HEK293 (cell line): ENCODE measurements around the gene F2R.

ENCODE experiments used
- CTCF ChIA-PET: fragments of 350-600 bp; formaldehyde crosslinking; extraction: SDS; loops from one replicate; lab custom pipeline; 2021; ENCODE audit warnings: antibody characterized with exemption; lab: Yijun Ruan, JAX
- POLR2A ChIA-PET: fragments of 300-600 bp; formaldehyde crosslinking; extraction: SDS; loops from one replicate; lab custom pipeline; 2020; ENCODE audit warnings: antibody characterized with exemption, inconsistent platforms; lab: Yijun Ruan, JAX
- H3K27ac ChIP-seq: fragments of 200-500 bp; sonication (Bioruptor generic); 2 replicates; pipeline ENCODE4 v1.5.1; 2014; ENCODE audit warnings: low read depth, low read length, control low read depth, inconsistent platforms; ENCODE audit errors: extremely low read depth
- H3K36me3 ChIP-seq, 2 experiments: fragments of 200-500 bp in 1 of 2; sonication (Bioruptor generic) in 1 of 2; 1 replicate in 1 of 2; 2 replicates in 1 of 2; pipeline ENCODE4 v1.5.1; 2014 to 2017; ENCODE audit warnings: inconsistent platforms in 2 of 2, low read length in 2 of 2; ENCODE audit not compliant: control insufficient read depth in 2 of 2, insufficient read depth in 1 of 2
- H3K4me1 ChIP-seq: fragments of 200-500 bp; sonication (Bioruptor generic); 2 replicates; pipeline ENCODE4 v1.5.1; 2014; ENCODE audit warnings: mild to moderate bottlenecking, low read length, inconsistent platforms; ENCODE audit not compliant: control insufficient read depth, insufficient read depth
- H3K4me3 ChIP-seq: 2 replicates; pipeline ENCODE4 v1.5.1; 2011; ENCODE audit warnings: low read depth, mild to moderate bottlenecking, control low read depth, low read length, moderate library complexity
- H3K9me3 ChIP-seq: fragments of 200-500 bp; sonication (Bioruptor generic); 2 replicates; pipeline ENCODE4 v1.5.1; 2014; ENCODE audit warnings: low read depth, low read length, inconsistent platforms; ENCODE audit not compliant: control insufficient read depth, insufficient read depth
- KLF16 ChIP-seq: fragments of 450-650 bp; formaldehyde crosslinking; IDR thresholded peaks from 2 replicates; pipeline ENCODE4 v1.5.1; 2017; ENCODE audit warnings: missing biosample characterization, missing genetic modification characterization
- KLF7 ChIP-seq: fragments of 450-650 bp; formaldehyde crosslinking; IDR thresholded peaks from 2 replicates; pipeline ENCODE4 v1.5.1; 2016; ENCODE audit warnings: missing biosample characterization, missing genetic modification characterization, borderline replicate concordance
- RBAK ChIP-seq: fragments of 450-650 bp; formaldehyde crosslinking; IDR thresholded peaks from 2 replicates; pipeline ENCODE4 v1.5.1; 2016; ENCODE audit warnings: missing biosample characterization, missing genetic modification characterization
- SP2 ChIP-seq: fragments of 450-650 bp; formaldehyde crosslinking; IDR thresholded peaks from 2 replicates; pipeline ENCODE4 v1.5.1; 2016; ENCODE audit warnings: missing biosample characterization, missing genetic modification characterization
- ZNF112 ChIP-seq: fragments of 450-650 bp; formaldehyde crosslinking; IDR thresholded peaks from 2 replicates; pipeline ENCODE4 v1.5.0; 2017; ENCODE audit warnings: missing biosample characterization, missing genetic modification characterization
- ZNF138 ChIP-seq: fragments of 450-650 bp; formaldehyde crosslinking; IDR thresholded peaks from 2 replicates; pipeline ENCODE4 v1.5.1; 2016; ENCODE audit warnings: missing biosample characterization, missing genetic modification characterization, borderline replicate concordance
- ZNF146 ChIP-seq: fragments of 450-650 bp; formaldehyde crosslinking; IDR thresholded peaks from 2 replicates; pipeline ENCODE4 v1.5.1; 2016; ENCODE audit warnings: missing biosample characterization, missing genetic modification characterization
- ZNF169 ChIP-seq: fragments of 450-650 bp; formaldehyde crosslinking; IDR thresholded peaks from 2 replicates; pipeline ENCODE4 v1.5.1; 2016; ENCODE audit warnings: missing biosample characterization, missing genetic modification characterization
- ZNF174 ChIP-seq: fragments of 450-650 bp; formaldehyde crosslinking; IDR thresholded peaks from 2 replicates; pipeline ENCODE4 v1.5.0; 2017; ENCODE audit warnings: missing biosample characterization, mild to moderate bottlenecking, missing genetic modification characterization
- ZNF214 ChIP-seq: fragments of 450-650 bp; formaldehyde crosslinking; IDR thresholded peaks from 2 replicates; pipeline ENCODE4 v1.5.1; 2017; ENCODE audit warnings: missing biosample characterization, mild to moderate bottlenecking, missing genetic modification characterization, borderline replicate concordance
- ZNF274 ChIP-seq, 2 experiments: fragments of 200-500 bp in 1 of 2; fragments of 450-650 bp in 1 of 2; sonication (Bioruptor generic) in 1 of 2; formaldehyde crosslinking in 1 of 2; IDR thresholded peaks; 2 replicates each; pipeline versions ENCODE4 v1.5.1 to v1.6.1; 2014 to 2016; ENCODE audit warnings: borderline replicate concordance in 1 of 2, inconsistent platforms in 1 of 2, low read length in 1 of 2, missing biosample characterization in 1 of 2, missing genetic modification characterization in 1 of 2
- ZNF416 ChIP-seq: fragments of 450-650 bp; formaldehyde crosslinking; IDR thresholded peaks from 2 replicates; pipeline ENCODE4 v1.5.1; 2016; ENCODE audit warnings: missing biosample characterization, missing genetic modification characterization
- ZNF473 ChIP-seq: fragments of 450-650 bp; formaldehyde crosslinking; IDR thresholded peaks from 2 replicates; pipeline ENCODE4 v1.5.1; 2017; ENCODE audit warnings: missing biosample characterization, missing genetic modification characterization
- ZNF623 ChIP-seq: fragments of 450-650 bp; formaldehyde crosslinking; IDR thresholded peaks from 2 replicates; pipeline ENCODE4 v1.5.1; 2016; ENCODE audit warnings: missing biosample characterization, missing genetic modification characterization
- ZNF658 ChIP-seq: fragments of 450-650 bp; formaldehyde crosslinking; IDR thresholded peaks from 2 replicates; pipeline ENCODE4; 2016; ENCODE audit warnings: missing biosample characterization, missing genetic modification characterization
- ZNF670 ChIP-seq: fragments of 450-650 bp; formaldehyde crosslinking; IDR thresholded peaks from 2 replicates; pipeline ENCODE4 v1.5.1; 2016; ENCODE audit warnings: missing biosample characterization, missing genetic modification characterization, low read depth
- ZNF707 ChIP-seq: fragments of 450-650 bp; formaldehyde crosslinking; IDR thresholded peaks from 2 replicates; pipeline ENCODE4 v1.5.1; 2016; ENCODE audit warnings: missing biosample characterization, missing genetic modification characterization
- ZNF768 ChIP-seq: fragments of 450-650 bp; formaldehyde crosslinking; IDR thresholded peaks from 2 replicates; pipeline ENCODE4 v1.5.1; 2018; ENCODE audit warnings: missing biosample characterization, mild to moderate bottlenecking, missing genetic modification characterization
- ZNF785 ChIP-seq: fragments of 450-650 bp; formaldehyde crosslinking; IDR thresholded peaks from 2 replicates; pipeline ENCODE4 v1.5.1; 2016; ENCODE audit warnings: missing biosample characterization, missing genetic modification characterization
- ZSCAN30 ChIP-seq: fragments of 450-650 bp; IDR thresholded peaks from 2 replicates; pipeline ENCODE4 v1.5.1; 2018; ENCODE audit warnings: missing biosample characterization, mild to moderate bottlenecking, missing genetic modification characterization, moderate library complexity
- TF ChIP-seq, protein P1 (sequence below): fragments of 450-650 bp; formaldehyde crosslinking; IDR thresholded peaks from 2 replicates; pipeline ENCODE4 v1.5.1; 2016; ENCODE audit warnings: missing biosample characterization, missing genetic modification characterization, low read depth
- TF ChIP-seq, protein P2 (sequence below): fragments of 450-650 bp; formaldehyde crosslinking; IDR thresholded peaks from 2 replicates; pipeline ENCODE4 v1.5.1; 2016; ENCODE audit warnings: missing biosample characterization, missing genetic modification characterization
- TF ChIP-seq, protein P3 (sequence below): sonication (generic); formaldehyde crosslinking; IDR thresholded peaks from 2 replicates; pipeline ENCODE4 v1.8.1; 2022; ENCODE audit warnings: mild to moderate bottlenecking, moderate library complexity, missing genetic modification reagents
- TF ChIP-seq, protein P4 (sequence below): fragments of 450-650 bp; IDR thresholded peaks from 2 replicates; pipeline ENCODE4 v1.5.1; 2018; ENCODE audit warnings: missing biosample characterization, missing genetic modification characterization
- TF ChIP-seq, protein P5 (sequence below): fragments of 450-650 bp; formaldehyde crosslinking; IDR thresholded peaks from 2 replicates; pipeline ENCODE4 v1.5.1; 2016; ENCODE audit warnings: missing biosample characterization, missing genetic modification characterization

The F2R gene

DNA sequence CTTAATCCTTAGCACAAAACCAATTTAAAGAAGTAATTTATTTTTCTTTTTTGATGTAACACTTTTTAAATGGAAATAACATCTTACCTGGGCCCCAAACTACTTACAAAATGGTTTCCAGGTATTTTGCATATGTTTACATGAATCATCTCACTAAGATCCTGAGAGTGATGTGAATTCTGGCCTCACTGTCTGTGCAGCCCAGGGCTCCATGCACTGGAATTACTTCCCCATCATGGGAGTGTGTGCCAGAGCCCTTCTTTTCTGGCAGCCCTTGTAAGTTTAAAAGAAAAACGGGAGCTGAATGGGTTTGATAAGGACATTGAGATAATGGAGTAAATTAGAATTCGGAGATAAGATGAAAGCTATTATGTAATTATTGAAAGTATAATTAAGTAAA lies 12.2 kb upstream of the F2R start:
- Histone ChIP-seq H3K4me1 (no peaks in the 10 kb centered on the region), H3K36me3 (no peaks in the 10 kb centered on the region)

DNA sequence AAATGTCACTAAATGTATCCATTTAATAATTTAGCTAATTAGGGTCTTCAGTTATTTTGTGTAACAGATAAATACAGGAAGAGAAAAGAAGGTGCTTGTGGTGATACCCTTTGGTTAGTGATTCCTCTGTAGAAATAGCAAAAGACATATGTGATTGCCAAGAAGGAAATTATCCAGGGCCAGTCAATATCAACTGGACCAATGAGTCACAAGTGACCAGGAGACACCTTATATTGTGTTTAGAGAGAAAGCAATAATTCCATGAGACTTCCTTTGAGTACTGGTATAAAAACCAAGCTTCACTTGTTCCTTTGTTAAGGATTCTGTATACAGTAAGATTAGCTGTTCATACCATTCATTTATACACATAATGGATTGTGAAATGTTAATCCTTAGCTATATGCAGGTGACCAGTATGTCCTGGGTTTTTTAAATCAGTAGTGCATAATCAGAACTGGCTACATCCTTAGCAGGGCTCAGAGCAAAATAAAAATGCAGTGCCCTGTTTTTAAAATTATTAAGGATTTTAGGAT lies 11.7 kb upstream of the F2R start:
- no peak for TF ChIP-seq ZNF473 (tag by site-specific recombination)
- no peak for TF ChIP-seq ZNF768
- TF ChIP-seq, protein P1, sequence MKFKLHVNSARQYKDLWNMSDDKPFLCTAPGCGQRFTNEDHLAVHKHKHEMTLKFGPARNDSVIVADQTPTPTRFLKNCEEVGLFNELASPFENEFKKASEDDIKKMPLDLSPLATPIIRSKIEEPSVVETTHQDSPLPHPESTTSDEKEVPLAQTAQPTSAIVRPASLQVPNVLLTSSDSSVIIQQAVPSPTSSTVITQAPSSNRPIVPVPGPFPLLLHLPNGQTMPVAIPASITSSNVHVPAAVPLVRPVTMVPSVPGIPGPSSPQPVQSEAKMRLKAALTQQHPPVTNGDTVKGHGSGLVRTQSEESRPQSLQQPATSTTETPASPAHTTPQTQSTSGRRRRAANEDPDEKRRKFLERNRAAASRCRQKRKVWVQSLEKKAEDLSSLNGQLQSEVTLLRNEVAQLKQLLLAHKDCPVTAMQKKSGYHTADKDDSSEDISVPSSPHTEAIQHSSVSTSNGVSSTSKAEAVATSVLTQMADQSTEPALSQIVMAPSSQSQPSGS, result no peak
- TF ChIP-seq ZNF169 (tag by site-specific recombination), result no peak
- TF ChIP-seq, protein P2, sequence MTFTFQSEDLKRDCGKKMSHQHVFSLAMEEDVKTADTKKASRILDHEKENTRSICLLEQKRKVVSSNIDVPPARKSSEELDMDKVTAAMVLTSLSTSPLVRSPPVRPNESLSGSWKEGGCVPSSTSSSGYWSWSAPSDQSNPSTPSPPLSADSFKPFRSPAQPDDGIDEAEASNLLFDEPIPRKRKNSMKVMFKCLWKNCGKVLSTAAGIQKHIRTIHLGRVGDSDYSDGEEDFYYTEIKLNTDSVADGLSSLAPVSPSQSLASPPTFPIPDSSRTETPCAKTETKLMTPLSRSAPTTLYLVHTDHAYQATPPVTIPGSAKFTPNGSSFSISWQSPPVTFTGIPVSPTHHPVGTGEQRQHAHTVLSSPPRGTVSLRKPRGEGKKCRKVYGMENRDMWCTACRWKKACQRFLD (tag by site-specific recombination), result no peak
- no peak for TF ChIP-seq ZNF707
- TF ChIP-seq ZNF623 (tag by site-specific recombination), result no peak
- TF ChIP-seq ZNF416 (tag by site-specific recombination), result no peak
- TF ChIP-seq ZNF785, result no peak
- POLR2A ChIA-PET, result interaction anchor here (1.3 kb wide), 1 partner anchor 326 kb away, joined by 3 read pairs; the partner anchor contains the start of gene AGGF1
- no peaks in the 10 kb centered on the region for H3K9me3 ChIP-seq
- 0 out of 2 replicates have a peak, but pooled peaks cover under 1% of the 10 kb centered on the region for H3K4me1 ChIP-seq
- no peak overlapping the region for H3K4me3 ChIP-seq
- CTCF ChIA-PET, result interaction anchor here (0.6 to 1.9 kb wide), 4 partner anchors 8 to 1968 kb away, joined by 3 to 11 read pairs (median 4); no protein-coding TSS in a partner anchor
- H3K27ac ChIP-seq, result no peak overlapping the region
- no peaks in the 10 kb centered on the region for H3K36me3 ChIP-seq

More for the DNA sequence above, 12.2 kb upstream of the F2R start:
- no peak overlapping the region for H3K4me3 ChIP-seq
- H3K27ac ChIP-seq, result no peak overlapping the region
- TF ChIP-seq KLF7 (tag by site-specific recombination) (no peak), ZNF138 (tag by site-specific recombination) (no peak), ZNF670 (tag by site-specific recombination) (no peak), ZNF174 (tag by site-specific recombination) (no peak), ZNF146 (no peak), ZNF214 (tag by site-specific recombination) (no peak), ZNF658 (tag by site-specific recombination) (no peak), ZNF274 (IDR thresholded peaks at IDR 0.05; ENCODE audit: low read length) (no peak), ZNF274 (tag by site-specific recombination; IDR thresholded peaks at IDR 0.05; ENCODE audit: borderline replicate concordance) (no peak), ZSCAN30 (tag by site-specific recombination) (no peak), ZNF112 (tag by site-specific recombination) (no peak), KLF16 (tag by site-specific recombination) (no peak), SP2 (tag by site-specific recombination) (no peak), RBAK (no peak)
- TF ChIP-seq, protein P3, sequence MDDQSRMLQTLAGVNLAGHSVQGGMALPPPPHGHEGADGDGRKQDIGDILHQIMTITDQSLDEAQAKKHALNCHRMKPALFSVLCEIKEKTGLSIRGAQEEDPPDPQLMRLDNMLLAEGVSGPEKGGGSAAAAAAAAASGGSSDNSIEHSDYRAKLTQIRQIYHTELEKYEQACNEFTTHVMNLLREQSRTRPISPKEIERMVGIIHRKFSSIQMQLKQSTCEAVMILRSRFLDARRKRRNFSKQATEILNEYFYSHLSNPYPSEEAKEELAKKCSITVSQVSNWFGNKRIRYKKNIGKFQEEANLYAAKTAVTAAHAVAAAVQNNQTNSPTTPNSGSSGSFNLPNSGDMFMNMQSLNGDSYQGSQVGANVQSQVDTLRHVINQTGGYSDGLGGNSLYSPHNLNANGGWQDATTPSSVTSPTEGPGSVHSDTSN (CRISPR knock-in tag), result no peak
- TF ChIP-seq, protein P4, sequence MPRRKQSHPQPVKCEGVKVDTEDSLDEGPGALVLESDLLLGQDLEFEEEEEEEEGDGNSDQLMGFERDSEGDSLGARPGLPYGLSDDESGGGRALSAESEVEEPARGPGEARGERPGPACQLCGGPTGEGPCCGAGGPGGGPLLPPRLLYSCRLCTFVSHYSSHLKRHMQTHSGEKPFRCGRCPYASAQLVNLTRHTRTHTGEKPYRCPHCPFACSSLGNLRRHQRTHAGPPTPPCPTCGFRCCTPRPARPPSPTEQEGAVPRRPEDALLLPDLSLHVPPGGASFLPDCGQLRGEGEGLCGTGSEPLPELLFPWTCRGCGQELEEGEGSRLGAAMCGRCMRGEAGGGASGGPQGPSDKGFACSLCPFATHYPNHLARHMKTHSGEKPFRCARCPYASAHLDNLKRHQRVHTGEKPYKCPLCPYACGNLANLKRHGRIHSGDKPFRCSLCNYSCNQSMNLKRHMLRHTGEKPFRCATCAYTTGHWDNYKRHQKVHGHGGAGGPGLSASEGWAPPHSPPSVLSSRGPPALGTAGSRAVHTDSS (tag by site-specific recombination), result no peak
- TF ChIP-seq, protein P5, sequence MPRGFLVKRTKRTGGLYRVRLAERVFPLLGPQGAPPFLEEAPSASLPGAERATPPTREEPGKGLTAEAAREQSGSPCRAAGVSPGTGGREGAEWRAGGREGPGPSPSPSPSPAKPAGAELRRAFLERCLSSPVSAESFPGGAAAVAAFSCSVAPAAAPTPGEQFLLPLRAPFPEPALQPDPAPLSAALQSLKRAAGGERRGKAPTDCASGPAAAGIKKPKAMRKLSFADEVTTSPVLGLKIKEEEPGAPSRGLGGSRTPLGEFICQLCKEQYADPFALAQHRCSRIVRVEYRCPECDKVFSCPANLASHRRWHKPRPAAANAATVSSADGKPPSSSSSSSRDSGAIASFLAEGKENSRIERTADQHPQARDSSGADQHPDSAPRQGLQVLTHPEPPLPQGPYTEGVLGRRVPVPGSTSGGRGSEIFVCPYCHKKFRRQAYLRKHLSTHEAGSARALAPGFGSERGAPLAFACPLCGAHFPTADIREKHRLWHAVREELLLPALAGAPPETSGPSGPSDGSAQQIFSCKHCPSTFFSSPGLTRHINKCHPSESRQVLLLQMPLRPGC (tag by site-specific recombination), result no peak
- TF ChIP-seq, all 188 proteins: peak for 0
- H3K9me3 ChIP-seq, result no peaks in the 10 kb centered on the region
- ChIA-PET POLR2A (interaction anchor here (1.3 kb wide), 1 partner anchor 326 kb away, joined by 3 read pairs; the partner anchor contains the start of gene AGGF1), CTCF (interaction anchor here (0.6 to 1.9 kb wide), 4 partner anchors 9 to 1967 kb away, joined by 3 to 11 read pairs (median 4); no protein-coding TSS in a partner anchor)
